ENCODE results near the gene SLAMF1.
"Not testable (repeated sequence)": the region's sequence is repeated elsewhere in the genome, so short reads cannot be mapped to it uniquely, and the experiment has no call there.

DNA sequence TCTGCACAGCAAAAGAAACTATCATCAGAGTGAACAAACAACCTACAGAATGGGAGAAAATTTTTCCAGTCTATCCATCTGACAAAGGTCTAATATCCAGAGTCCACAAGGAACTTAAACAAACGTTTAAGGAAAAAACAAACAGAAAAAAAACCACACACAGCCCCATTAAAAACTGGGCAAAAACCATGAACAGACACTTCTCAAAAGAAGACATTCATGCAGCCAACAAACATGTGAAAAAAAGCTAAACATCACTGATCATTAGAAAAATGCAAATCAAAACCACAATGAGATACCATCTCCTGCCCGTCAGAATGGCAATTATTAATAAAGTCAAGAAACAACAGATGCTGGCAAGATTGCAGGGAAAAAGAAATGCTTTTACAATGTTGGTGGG, 84.1 kb downstream of the SLAMF1 start:
- TF ChIP-seq, protein P1, sequence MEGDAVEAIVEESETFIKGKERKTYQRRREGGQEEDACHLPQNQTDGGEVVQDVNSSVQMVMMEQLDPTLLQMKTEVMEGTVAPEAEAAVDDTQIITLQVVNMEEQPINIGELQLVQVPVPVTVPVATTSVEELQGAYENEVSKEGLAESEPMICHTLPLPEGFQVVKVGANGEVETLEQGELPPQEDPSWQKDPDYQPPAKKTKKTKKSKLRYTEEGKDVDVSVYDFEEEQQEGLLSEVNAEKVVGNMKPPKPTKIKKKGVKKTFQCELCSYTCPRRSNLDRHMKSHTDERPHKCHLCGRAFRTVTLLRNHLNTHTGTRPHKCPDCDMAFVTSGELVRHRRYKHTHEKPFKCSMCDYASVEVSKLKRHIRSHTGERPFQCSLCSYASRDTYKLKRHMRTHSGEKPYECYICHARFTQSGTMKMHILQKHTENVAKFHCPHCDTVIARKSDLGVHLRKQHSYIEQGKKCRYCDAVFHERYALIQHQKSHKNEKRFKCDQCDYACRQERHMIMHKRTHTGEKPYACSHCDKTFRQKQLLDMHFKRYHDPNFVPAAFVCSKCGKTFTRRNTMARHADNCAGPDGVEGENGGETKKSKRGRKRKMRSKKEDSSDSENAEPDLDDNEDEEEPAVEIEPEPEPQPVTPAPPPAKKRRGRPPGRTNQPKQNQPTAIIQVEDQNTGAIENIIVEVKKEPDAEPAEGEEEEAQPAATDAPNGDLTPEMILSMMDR (IDR thresholded peaks at IDR 0.05; ENCODE audit: insufficient read depth, low read length, poor library complexity, severe bottlenecking) = not testable (repeated sequence)
- TF ChIP-seq EZH2phosphoT487 (conservative IDR thresholded peaks at IDR 0.05; ENCODE audit: low read length) = not testable (repeated sequence)
